Activated T-cell treated with anti-CD3 and anti-CD28 coated beads for 24 hours (primary cell): ENCODE data around the gene SMIM21.

Experiments
- DNase-seq: peaks from one replicate; pipeline ENCODE4 v3.0.0-alpha.2; 2020; ENCODE audit warnings: low read depth

The SMIM21 gene

DNA sequence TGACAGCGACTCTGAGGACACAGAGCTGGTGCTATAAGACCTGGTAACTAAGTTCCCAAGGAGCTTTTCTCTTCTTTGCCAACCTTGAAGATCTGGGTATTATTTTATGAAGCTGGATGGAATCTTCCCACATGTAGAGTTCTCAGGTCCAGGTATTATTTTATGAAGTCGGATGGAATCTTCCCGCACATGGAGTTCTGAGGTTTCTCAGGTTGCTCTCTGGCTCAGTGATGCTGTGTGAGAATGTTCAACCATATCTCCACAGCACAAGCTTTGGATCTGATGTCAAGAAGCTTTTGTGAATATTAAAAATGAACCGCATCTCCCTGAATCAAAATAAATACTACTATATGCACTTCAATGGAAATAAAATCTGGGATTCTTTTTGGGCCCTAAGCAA is at the start of gene SMIM21:
Gene SMIM21 (minus strand): TSS at position 101 of the 400 bp plus-strand sequence. CDS start 140 bp downstream, outside the sequence.
- DNase-seq = no peak

DNA sequence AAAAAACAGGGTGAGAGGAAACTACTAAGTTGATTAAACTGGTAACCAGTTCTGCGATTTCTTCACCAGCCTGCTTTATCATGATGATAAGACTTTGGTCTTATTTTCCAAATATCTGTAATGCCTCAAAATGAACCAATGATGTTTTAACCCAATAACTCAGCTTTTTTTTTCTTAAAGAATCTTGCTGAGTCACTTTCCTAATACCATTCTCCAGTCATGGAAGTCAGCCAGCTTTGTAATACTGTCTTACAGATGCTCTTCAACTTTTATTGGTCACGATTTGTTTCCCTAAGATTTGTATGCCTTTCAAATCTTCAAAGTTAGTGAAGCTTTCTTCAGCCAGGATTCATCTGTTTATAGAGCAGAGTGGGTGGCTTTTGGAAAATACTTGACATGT is 47.7 kb upstream of the SMIM21 start:
- no peak for DNase-seq

DNA sequence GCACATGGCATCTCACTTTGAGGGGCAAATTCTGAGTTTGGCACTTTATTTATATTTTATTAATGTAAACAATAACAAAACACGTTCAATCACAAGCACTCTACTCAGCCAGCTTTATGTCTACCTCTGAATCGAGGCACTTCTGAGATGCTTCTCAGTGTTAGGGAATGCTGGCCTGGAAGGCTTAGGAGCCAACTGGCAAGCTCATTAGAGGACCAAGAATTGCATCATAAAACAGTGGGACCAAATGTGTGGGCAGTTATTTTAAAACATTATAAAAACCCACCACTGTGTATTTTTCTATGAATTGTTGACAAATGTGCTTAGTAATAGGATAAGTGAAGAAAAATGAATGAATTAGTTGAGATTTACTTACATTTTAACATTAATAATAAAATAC is 46.8 kb upstream of the SMIM21 start:
- DNase-seq = no peak

DNA sequence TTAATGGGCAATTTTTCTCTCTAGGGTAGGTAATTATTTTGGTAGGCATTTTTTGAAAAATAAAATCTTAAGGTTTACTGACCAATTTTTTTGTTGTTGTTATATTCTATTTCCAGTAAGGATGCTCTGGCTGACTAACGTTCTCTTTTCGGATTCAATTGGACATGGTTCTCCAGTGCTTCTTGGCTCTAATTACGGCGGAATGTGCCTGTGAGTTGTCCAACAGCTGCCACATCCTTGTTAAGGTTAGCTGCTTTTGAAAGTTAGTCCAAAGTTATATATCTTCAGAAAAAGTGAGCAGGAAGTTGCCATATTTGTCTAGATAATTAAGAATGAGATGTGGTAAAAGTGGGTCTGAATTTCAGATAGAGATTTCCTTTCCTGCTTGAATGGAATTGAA is 45.8 kb upstream of the SMIM21 start:
- no peak for DNase-seq

DNA sequence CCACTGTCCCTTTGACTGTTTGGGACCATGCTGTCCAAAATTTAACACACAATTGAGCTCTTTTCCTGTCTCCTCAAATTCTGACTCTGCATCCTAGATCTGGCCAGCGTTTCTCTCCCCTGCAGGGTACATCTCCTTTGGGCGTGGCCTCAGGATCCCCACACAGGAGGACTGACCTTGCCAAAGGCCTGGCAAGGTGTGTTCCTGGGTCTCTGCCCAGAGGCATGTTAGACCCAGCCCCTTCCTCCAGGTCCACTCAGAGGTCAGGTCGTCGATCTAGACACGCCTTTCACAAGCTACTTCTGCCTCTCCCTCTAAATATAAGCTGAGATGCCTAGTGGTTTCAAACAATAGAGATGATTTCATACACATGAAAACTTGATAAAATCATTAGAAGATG is 45.4 kb upstream of the SMIM21 start:
- no peak for DNase-seq

DNA sequence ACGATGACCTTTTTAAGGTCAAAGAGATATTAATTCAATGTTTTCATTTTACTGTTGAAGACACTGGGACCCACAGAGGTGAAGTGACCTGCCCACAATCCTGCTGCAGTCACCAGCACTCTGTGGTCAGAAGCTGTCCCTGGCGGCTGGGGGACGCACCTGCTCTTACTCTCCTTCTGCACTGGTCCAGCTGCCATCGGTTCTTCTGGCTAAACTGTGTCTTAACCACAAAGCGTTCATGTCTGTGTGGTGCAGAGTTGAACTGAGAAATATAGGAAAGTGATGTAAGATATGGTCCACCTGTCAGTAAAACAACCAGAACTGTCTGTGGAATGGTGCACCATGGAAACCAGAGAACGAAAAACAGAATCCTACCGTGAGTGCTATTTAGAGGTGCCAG is 44.9 kb upstream of the SMIM21 start:
- DNase-seq = no peak

DNA sequence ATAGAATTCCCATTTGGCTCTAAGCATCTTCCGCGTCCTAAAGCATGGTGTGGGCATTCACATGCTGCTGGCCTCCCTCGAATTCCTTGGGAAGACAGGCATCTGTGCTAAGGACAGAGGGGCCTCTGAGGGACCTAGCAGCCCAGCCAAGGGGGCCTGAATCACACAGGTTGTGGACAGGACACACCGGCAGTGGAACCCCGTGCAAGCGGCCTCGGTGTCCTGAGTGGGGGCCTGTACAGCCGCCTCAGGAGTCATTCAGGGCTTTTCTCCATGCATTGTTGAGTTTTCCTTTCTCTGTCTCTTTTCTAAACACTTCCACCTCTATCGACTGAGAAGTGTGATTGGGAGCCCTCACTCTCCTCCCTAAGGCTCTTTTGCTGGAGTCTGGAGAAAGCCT is 44.3 kb upstream of the SMIM21 start:
- DNase-seq = no peak

DNA sequence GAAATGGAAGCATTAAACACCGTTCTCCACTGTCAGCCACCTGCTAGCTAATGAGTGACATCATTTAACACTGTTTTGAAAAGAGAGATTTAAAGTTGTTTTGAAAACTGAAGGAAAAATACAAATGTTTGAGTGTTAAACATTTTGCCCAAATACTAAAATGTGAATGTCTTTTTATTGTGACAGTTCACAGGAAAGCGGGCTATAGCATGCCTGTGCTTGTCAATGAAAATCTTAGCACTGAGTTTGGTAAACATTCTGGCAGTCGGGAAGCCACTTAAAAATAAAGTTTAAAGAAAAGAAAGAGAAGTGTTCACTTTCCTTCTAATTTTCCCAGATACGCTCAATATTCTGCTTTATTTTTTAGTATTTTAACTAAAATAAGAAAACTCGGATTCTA is 40.3 kb upstream of the SMIM21 start:
- no peak for DNase-seq

DNA sequence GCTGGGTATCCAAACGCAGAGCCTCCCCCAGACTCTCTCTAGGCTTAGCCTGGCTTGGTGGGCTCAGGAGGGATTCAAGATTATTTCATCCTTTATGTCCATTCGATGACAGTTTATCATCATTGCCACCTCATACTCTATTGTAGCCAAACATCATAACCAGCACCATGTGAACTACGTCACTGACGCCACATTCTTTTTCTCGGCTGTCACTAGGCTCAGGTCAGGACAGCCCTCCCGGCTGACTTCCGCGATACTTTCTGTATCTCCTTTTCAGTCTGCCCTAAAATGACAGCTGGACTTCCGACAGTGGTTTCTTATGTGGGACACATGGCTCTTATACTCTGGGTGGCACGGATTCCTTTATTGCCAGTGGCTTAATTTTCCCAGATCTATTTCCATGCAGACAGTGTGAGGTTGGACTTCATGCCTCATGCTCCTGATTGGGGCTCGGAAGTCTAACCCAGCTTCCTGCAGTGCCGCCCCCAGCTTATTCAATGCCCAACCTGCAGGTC is 39.8 kb upstream of the SMIM21 start:
- no peak for DNase-seq

DNA sequence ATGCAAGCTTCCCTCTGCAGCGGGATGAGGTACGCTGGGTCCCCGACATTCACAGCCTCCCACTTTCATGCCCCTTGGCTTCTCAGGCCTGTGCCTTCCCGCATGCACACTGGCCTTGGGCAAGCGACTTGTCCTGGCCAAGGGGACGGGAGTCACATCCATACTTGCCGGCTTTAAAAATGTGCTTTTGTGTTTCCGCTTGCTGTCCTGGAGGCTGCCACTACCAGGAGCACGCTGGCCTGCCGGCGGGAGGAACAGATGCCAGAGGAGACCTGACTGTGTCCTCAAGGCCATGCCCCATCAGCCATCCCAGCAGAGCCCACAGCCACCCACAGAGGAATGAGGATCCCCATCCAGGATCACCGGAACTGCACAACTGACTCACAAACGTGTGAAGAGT is 36.9 kb upstream of the SMIM21 start:
- DNase-seq = no peak

DNA sequence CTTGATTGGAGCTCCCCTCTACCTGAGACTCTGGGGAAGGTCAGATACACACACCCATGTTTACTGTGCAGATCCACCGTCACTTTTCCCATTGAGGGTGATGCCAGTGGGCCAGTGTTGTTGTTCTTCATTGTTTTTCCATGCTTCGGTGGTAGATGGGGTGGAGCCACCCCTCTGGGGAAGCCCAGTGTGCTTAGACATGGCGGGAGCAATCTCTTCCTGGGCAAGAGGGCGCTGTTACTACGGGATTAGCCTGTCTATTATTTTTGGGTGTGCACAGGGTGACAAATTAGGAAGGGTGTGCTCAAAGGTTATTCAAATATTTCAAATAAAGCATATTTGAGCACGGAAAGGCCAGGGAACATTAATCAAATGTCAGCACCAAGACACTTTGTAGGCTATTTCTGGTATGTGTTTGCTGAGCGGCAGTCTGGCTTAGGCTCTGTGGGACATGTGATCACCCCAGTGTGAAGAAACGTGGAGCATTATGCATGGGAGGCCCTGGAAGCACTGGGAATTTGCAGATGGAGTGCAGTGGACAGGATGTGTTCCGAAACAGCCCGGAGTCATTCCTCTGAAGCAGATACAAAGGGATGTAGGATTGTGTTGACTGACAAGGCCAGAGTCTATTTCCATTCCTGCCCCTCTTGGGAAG is 34.8 kb upstream of the SMIM21 start:
- DNase-seq = no peak

DNA sequence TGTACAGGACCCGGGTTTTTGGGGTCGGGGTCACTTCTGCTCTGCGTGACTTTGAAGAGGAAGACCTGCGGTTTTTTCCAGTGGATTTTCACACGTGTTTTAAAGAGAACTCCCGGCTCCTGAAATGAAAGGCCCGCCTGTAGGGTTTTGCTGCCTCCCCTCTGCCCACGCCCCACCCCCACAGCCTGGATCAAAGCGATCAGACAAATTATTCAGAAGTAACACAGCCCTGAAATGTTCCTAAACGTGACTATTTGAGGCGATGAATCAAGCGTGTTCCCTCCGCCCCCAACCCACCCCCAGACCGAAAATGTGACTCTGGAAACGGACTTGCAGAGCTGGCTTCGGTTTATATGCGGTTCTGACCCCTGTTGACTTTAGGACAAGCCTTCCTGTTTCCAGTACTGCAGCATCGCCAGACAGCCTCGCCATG is 28.7 kb upstream of the SMIM21 start:
- DNase-seq = no peak

DNA sequence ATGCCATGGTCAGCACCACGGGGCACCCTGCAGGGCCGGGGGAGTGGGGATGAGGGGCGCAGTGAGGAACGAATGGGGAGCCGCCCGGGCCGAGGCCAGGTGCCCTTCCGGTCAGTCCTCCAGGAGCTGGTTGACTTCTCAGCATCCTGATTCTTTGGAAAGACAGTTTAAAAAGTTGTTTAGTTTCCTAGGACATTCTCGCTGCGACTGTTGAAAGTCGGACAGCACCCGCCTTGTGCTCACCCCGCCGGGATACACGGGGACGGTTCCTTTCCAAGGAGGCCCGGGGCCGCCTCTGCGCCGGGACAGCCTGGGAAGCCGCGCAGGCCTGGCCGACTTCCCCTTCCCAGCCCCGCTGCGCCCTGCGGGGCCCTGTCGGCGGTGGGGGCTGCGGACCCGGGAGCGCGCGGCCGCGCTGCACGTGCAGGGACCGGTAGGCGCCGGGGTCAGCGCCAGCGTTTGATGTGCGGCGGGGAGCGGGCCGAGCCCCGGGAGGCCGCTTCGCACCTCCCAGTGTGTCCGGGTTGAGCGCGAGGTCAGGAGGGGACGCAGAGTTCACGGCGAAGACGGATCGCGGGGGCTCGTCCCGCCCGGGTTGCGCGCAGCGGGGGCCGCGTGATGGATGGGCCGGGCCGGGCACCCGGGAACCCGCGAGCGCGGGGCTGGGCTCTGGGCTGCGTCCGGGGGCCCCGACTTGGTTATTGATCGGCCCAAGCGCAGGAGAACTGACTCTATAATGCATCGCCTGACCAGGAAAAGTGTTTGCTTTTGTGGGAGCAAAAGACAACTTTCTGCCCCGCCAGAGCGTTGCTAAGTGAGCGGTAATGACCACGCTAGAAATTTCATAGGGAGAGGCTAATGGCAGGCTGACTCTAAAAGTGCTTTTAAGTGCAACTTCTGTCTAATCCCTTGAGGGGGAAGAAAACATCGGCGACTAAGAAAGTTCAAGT is 28.0 kb upstream of the SMIM21 start:
- DNase-seq = no peak

DNA sequence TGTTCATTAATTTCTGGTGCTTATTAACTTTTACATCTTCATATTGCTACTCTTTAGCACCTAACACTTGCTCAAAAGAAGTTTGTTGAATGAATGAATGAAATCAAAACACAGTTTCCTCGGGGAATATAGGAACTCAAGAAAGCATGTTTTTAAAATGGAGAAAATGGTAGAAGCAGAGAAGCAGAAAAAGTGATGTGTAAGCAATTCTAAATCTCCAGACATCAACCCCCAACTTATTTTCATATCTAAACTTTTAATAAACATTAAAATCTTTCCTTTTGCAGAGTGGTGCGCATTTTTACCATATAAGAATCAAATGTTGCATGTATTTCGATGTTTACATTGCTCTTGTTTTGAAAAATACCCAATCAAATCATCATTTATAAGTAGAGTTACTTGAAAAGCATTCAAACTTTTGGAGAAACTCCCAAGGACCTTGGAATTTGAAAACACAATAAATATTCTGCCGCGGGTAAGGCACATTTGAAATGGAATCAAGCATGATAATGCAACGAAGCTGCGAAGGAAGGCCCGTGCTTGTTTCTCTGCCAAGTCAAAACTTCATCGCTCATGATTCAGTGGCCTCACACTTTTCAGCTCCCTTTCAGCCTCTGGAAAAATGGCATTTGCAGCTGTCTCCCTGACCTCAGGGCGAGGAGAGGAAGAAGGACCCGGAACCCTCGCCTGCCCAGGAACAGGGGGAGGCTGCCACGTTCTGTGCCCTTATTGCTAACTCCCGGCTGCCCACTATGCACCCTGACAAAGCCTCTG is 26.7 kb upstream of the SMIM21 start:
- DNase-seq = no peak

DNA sequence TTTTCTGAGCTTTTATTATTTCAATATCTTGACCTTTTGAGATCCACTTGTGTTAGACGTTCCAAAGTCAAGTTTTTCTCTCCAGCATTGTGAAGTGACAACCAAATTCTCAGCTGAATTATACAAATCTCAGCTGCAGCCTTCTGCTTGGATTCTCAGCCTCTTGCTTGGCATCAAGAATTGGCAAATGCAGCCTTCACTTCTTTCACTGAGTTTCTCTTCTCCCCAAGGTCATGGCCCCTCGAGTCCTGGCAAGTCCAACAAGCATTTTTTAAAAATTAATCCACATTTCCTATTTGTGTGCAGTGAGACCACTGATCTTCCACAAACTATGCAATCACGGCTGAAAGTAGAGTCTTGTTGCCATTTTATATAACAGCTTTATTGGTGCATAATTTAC is 23.4 kb upstream of the SMIM21 start:
- no peak for DNase-seq

DNA sequence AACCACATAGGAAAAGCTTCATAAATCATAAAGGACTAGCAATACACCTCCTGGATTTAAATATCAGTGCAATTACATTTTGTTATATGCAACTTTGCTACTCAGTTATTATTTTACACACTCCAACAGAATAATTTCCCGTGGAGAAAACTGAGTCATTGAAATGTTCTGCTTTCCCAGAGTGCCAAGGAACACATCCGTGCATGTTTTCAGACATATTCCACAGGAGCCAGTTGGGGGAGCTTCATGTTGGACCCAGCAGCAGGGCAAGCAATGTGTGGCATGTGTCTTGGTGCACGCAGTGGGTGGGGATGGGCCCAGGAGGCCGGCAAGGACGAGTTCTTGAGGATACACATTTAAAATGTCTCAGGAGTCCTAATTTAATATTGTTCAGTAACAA is 14.4 kb upstream of the SMIM21 start:
- no peak for DNase-seq

DNA sequence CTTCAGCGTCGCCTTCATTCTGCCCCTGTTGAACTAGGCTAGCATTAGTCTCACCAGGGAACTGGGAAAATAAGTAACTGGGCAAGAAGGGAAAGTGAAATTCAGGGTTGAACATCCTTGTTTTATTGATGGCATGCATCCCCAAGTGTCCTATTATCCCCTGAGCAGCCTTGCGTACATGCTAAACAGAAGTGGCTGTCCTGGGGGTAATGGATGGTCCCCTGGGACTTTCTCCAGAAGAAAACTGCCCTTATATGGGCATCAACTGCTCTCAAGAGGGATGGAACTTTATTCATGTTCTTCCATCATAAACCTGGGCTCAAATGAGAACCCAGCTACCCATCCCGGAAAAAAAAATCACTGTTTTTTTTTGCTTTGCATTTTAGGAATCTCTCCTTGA is 11.8 kb upstream of the SMIM21 start:
- DNase-seq = no peak

DNA sequence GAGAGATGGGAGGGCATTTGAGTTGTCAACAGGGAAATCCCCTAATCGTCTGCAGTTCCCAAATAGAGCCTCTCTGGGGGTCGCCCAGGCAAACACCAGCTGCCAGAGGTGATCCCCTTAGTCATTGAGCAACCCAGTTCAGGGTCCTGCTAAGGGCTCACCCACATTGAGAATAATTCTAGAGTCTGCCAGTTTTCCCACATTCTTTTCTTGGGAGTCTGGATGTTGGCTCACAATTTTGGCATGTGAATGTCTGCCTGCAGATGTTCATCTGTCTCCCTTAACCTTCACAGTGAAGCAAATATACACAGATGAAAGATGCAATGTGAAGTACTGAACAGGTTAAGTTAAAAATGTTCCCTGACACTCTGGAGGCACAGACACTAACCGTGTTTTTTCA is 11.4 kb upstream of the SMIM21 start:
- no peak for DNase-seq

DNA sequence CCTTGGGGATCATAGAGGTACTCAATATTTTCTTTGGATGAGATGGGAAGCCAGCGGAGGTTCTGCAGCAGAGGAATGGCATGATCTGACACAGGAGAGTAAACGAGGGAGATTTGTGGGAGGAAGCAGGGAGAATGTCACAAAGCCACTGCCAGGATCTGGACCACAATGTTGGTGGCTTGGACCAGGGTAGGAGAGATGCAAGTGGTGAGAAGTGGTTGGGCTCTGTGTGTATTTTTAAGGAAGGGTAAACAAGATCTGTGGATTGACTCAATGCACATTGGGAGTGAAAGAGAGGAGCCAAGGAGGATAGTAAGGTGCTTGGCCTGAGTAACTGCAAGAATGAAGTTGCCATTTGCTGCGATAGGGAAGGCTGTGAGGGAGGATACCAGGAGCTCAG is 10.5 kb upstream of the SMIM21 start:
- DNase-seq = no peak

DNA sequence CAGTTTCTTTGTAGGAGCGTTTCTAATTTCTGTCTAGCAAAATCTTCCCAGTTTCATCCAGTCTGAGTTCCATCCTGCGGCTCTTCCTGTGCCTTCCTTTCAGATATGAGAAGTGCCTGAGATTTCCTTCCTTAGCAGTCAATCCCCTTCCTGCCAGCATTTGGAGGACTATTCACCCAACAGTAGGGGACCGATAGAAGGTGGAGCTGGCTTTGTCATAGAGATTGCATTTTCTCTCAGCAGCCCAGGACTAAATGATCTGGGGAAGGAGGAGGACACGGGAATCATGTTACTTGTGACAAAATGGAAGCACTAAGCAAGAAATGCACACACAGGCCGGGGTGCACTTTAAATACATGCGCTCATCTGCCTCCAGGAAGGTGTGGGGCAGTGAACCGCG is 5.6 kb upstream of the SMIM21 start:
- no peak for DNase-seq

DNA sequence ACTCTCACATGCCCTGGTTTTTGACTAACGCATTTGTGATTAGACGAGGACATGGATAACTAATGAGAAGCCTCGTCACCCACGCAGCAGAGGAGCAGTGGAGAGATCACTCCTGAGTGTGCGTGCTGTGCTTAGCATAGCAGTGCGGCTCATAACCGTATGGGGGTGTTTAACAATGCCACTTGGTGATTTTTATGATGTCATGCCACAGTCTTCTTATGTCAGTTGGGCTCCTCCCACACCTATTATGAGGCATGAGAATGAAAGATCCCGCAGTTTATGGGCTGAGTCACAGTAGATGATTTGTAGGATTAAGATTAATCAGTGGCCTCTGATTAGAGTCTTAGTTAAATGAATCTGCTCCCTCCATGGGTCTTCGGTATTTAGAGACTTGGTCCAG is 2.5 kb upstream of the SMIM21 start:
- DNase-seq = no peak

DNA sequence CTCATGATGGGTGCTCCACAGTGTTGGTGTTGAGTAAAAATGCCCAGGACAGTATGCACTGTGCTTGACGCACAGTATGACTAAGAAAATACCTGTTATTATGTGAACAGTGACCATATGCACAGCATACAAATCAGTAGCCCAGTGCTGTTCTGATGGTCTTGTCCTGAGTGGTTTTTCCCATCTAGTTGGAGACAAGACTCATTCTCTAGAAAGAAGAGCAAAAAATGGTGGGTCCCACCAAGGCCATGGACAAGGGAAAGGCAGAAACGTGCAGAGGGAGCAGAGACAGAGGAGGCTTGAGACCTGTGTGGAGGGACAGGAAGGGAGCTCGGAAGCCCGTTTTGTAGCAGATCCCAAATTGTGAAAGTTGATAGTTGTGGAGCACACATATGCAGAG is 987 bp upstream of the SMIM21 start:
- no peak for DNase-seq
